GM10266 (cell line): Measurements from ENCODE around the gene ZDHHC17.
"Not testable (repeated sequence)": the region's sequence is repeated elsewhere in the genome, so short reads cannot be mapped to it uniquely, and the experiment has no call there.

ENCODE experiments used
- DNase-seq: peaks from one replicate; pipeline ENCODE4 v3.0.0; 2012; ENCODE audit errors: extremely low spot score
- CTCF ChIP-seq: IDR thresholded peaks from 2 replicates; pipeline ENCODE4 v1.5.1; 2012; ENCODE audit warnings: mild to moderate bottlenecking, low read depth; ENCODE audit not compliant: control insufficient read depth, insufficient read depth; ENCODE audit errors: missing control alignments

ZDHHC17 gene

DNA sequence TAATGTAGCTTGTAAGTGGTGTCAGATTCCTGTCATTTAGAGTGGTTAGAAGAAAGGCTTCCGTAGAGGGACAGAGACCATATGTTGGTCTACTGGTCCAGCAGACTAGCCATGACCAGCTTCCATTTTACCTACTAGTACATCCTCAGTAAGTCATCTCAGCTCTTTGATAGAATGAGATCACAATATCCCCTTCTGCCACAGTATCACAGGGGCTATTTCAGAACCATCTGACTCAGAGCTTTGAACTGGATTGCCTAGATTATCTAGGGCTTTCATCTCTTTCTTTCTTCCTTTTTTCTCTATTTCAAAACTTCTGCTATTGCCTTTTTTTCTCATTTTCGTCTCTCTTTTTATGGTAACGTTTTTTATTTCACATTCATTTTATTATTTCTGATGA, 4.7 kb downstream of the ZDHHC17 start:
- no peak for TF ChIP-seq CTCF
- no peak for DNase-seq

DNA sequence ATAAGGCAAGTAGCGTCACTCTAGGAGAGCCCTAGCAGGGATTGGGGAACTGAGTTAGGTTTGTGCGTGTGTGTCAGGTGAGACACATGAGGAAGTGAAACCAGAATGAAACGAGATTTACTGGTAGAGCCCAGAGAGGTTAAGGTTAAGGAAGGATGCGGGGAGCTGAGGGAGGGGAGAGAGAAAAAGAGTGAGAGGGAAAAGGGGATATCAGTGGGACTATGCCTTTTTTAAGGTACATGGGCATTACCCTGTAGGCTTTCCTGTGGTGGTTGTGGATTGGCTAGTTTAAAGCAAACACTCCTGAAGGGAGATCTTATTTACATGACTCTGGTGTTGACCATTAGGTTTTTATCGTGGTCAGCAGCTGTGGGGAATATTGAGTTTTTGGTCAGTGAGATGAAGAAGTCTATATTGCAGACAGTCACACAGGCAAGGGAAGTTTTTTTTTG, 13.9 kb downstream of the ZDHHC17 start:
- no peak for DNase-seq
- TF ChIP-seq CTCF, result no peak

DNA sequence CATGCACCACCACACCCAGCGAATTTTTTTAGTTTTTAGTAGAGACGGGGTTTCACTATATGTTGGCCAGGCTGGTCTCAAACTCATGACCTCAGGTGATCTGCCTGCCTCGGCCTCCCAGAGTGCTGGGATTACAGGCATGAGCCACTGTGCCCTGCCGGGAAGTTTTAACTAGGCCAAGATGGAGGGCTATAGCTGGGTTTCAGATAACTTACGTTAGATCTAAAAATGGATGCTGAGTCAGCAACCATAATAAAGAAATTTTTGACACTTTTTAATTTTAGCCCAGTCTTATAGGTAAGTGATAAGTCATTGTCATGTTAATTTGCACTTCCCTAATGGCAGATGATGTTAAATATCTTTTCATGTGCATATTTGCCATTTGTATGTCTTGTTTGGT, 14.4 kb downstream of the ZDHHC17 start:
- TF ChIP-seq CTCF, result no peak
- no peak for DNase-seq

DNA sequence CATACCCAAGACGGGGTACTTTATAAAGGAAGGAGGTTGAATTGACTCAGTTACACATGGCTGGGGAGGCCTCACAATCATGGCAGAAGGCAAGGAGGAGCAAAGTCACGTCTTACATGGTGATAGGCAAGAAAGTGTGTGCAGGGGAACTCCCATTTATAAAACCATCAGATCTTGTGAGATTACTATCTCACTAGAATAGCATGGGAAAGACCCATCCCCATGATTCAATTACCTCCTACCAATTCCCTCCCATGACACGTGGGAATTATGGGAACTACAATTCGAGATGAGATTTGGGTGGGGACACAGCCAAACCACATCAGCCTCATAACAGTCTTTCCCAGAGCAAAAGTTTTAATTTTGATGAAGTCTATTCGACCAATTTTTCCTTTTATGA, 15.4 kb downstream of the ZDHHC17 start:
- not testable (repeated sequence) for DNase-seq

- TF ChIP-seq CTCF, result no peak
Observed at GRCh38 chr12:76781321-76781720, 17.4 kb downstream of the ZDHHC17 start.

GRCh38 chr12:76782526-76782925, 18.6 kb downstream of the ZDHHC17 start:
- no peak for TF ChIP-seq CTCF
- DNase-seq, result no peak

More at GRCh38 chr12:76781321-76781720, 17.4 kb downstream of the ZDHHC17 start:
- DNase-seq, result no peak

DNA sequence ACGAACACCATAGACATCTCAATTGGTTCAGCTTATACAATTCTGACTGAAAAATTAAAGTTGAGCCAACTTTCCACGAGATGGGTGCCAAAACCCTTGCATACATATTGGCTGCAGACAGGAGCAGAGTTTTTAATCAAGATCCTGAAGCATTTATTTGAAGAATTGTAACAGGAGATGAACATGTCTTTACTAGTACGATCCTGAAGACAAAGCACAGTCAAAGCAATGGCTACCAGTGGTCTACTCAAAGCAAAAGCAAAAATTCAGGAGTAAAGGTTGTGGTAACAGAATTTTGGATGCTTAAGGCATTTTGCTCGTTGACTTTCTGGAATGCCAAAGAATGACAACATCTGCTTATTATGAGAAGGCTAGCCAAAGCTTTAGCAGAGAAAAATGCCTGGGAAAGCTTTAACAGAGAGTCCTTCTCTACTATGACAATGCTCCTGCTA, 20.7 kb downstream of the ZDHHC17 start:
- DNase-seq, result no peak
- no peak for TF ChIP-seq CTCF

DNA sequence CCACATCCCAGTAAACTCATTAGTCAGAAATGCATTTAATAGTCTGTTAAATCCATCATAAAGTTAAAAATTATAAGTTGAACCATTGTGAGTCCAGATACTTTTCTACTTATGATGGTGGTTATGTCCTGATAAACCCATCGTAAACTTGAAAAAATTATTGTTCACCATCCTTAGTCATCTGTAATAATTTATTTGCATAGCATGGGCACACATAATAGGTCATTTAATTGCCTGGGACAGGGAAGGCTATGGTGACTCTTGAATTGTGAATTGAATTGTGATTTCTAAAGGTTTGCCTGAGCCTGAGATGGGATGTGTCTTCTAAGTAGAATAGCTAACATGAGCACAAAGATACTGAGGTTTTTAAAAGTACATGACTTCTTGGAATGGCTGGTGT, 21.5 kb downstream of the ZDHHC17 start:
- DNase-seq, result no peak
- no peak for TF ChIP-seq CTCF
